Uterus (tissue), 2 donors: ENCODE measurements around the gene RAPH1.

Experiments used
- POLR2A ChIP-seq, 2 donors: fragments of 450-650 bp; IDR thresholded peaks; one replicate each; pipeline ENCODE4 v1.6.1; 2016; ENCODE audit warnings: antibody characterized with exemption in 2 of 2, mild to moderate bottlenecking in 1 of 2, moderate library complexity in 1 of 2
- TF ChIP-seq, protein P1 (sequence below), 4 experiments: fragments of 200-600 bp in 2 of 4; fragments of 450-650 bp in 2 of 4; sonication (generic) in 2 of 4; IDR thresholded peaks; one replicate each; pipeline ENCODE4 v1.5.1; 2016 to 2019; ENCODE audit warnings: antibody characterized with exemption in 4 of 4, mild to moderate bottlenecking in 2 of 4, moderate library complexity in 1 of 4

DNA sequence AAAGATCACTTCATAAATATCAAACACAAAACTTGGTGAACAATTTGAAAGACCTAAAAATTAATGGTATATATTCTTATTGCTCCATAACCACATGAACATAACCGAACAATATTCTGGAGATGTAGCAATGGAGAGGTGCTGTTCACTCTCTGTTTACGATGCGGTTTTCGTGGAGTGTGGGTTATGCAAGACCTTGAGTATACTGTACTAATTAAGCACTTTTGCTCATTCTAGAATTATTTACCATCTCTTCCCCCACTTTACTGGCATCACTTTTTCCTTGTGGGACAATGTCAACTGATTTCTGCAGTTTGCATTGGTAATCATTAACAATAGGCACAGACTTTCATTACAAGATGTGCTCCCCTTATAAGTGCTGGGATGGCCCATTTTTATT is 97.6 kb downstream of the RAPH1 start:
- TF ChIP-seq, protein P1, sequence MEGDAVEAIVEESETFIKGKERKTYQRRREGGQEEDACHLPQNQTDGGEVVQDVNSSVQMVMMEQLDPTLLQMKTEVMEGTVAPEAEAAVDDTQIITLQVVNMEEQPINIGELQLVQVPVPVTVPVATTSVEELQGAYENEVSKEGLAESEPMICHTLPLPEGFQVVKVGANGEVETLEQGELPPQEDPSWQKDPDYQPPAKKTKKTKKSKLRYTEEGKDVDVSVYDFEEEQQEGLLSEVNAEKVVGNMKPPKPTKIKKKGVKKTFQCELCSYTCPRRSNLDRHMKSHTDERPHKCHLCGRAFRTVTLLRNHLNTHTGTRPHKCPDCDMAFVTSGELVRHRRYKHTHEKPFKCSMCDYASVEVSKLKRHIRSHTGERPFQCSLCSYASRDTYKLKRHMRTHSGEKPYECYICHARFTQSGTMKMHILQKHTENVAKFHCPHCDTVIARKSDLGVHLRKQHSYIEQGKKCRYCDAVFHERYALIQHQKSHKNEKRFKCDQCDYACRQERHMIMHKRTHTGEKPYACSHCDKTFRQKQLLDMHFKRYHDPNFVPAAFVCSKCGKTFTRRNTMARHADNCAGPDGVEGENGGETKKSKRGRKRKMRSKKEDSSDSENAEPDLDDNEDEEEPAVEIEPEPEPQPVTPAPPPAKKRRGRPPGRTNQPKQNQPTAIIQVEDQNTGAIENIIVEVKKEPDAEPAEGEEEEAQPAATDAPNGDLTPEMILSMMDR (IDR thresholded peaks at IDR 0.05) = no peak
- TF ChIP-seq POLR2A (IDR thresholded peaks at IDR 0.05) = no peak
